ENCODE results near the gene ZNF341.

Gene ZNF341

GRCh38 chr20:33828326-33828844, 96.6 kb downstream of the ZNF341 start:
- no peak for DNase-seq

- no peak for DNase-seq
Observed at GRCh38 chr20:33828967-33829560, 97.3 kb downstream of the ZNF341 start.

GRCh38 chr20:33829636-33830035, 97.8 kb downstream of the ZNF341 start:
- no peak for DNase-seq

- DNase-seq: no peak
Observed at GRCh38 chr20:33830371-33830770, 98.6 kb downstream of the ZNF341 start.

- DNase-seq: no peak
Observed at GRCh38 chr20:33832103-33832804, 100.5 kb downstream of the ZNF341 start.

- no peak for DNase-seq
Observed at GRCh38 chr20:33833333-33833732, 101.5 kb downstream of the ZNF341 start.

- no peak for DNase-seq
Observed at GRCh38 chr20:33835615-33836172, 103.9 kb downstream of the ZNF341 start.

GRCh38 chr20:33836277-33836676, 104.5 kb downstream of the ZNF341 start:
- DNase-seq: no peak

- DNase-seq: no peak
Observed at GRCh38 chr20:33837096-33837830, 105.5 kb downstream of the ZNF341 start.

GRCh38 chr20:33838035-33838864, 106.5 kb downstream of the ZNF341 start:
- DNase-seq: no peak

- no peak for DNase-seq
Observed at GRCh38 chr20:33839591-33839990, 107.8 kb downstream of the ZNF341 start.

GRCh38 chr20:33840160-33840559, 108.4 kb downstream of the ZNF341 start:
- peak; percentile 6 for DNase-seq

GRCh38 chr20:33840759-33841435, 109.1 kb downstream of the ZNF341 start:
- peak; percentile 20 for DNase-seq

GRCh38 chr20:33841436-33841799, 109.6 kb downstream of the ZNF341 start:
- no peak for DNase-seq
